ENCODE results near the gene SLC38A2.

The SLC38A2 gene

GRCh38 chr12:46371718-46372543 lies 642 bp downstream of the SLC38A2 start:
- Mint-ChIP-seq H3K9me3 (no peaks in the 10 kb centered on the region), H3K36me3 (peaks cover 34% of the 10 kb centered on the region), H3K27me3 (no peaks in the 10 kb centered on the region), H3K27ac (peak overlapping the region; percentile 99), H3K4me3 (peak overlapping the region; percentile 98), H3K4me1 (peaks cover 52% of the 10 kb centered on the region)

GRCh38 chr12:46370792-46371717 lies 1.5 kb downstream of the SLC38A2 start:
- H3K4me1 Mint-ChIP-seq: peaks cover 58% of the 10 kb centered on the region
- H3K27me3 Mint-ChIP-seq: no peaks in the 10 kb centered on the region
- H3K9me3 Mint-ChIP-seq: no peaks in the 10 kb centered on the region
- H3K4me3 Mint-ChIP-seq: peak overlapping the region; percentile 98
- H3K36me3 Mint-ChIP-seq: peaks cover 35% of the 10 kb centered on the region
- peak overlapping the region; percentile 99 for H3K27ac Mint-ChIP-seq

- no peaks in the 10 kb centered on the region for H3K9me3 Mint-ChIP-seq
- H3K36me3 Mint-ChIP-seq: peaks cover 38% of the 10 kb centered on the region
- peak overlapping the region; percentile 98 for H3K4me3 Mint-ChIP-seq
- H3K27me3 Mint-ChIP-seq: no peaks in the 10 kb centered on the region
- peaks cover 64% of the 10 kb centered on the region for H3K4me1 Mint-ChIP-seq
- peak overlapping the region; percentile 99 for H3K27ac Mint-ChIP-seq
Measured at GRCh38 chr12:46370380-46370734, 2.2 kb downstream of the SLC38A2 start.

GRCh38 chr12:46369474-46370379 lies 2.8 kb downstream of the SLC38A2 start:
- H3K36me3 Mint-ChIP-seq: peaks cover 42% of the 10 kb centered on the region

GRCh38 chr12:46369095-46369473 lies 3.5 kb downstream of the SLC38A2 start:
- Mint-ChIP-seq H3K27ac (peak overlapping the region; percentile 65), H3K4me3 (peak overlapping the region; percentile 98), H3K27me3 (no peaks in the 10 kb centered on the region), H3K9me3 (no peaks in the 10 kb centered on the region), H3K36me3 (peaks cover 45% of the 10 kb centered on the region), H3K4me1 (peaks cover 64% of the 10 kb centered on the region)

More at GRCh38 chr12:46369474-46370379, 2.8 kb downstream of the SLC38A2 start:
- H3K4me1 Mint-ChIP-seq: peaks cover 68% of the 10 kb centered on the region
- peak overlapping the region; percentile 99 for H3K27ac Mint-ChIP-seq
- peak overlapping the region; percentile 98 for H3K4me3 Mint-ChIP-seq
- H3K27me3 Mint-ChIP-seq: no peaks in the 10 kb centered on the region
- no peaks in the 10 kb centered on the region for H3K9me3 Mint-ChIP-seq

GRCh38 chr12:46368684-46369083 lies 3.9 kb downstream of the SLC38A2 start:
- peaks cover 64% of the 10 kb centered on the region for H3K4me1 Mint-ChIP-seq
- H3K4me3 Mint-ChIP-seq: peak overlapping the region; percentile 98
- H3K9me3 Mint-ChIP-seq: no peaks in the 10 kb centered on the region
- H3K27me3 Mint-ChIP-seq: no peaks in the 10 kb centered on the region
- peak overlapping the region; percentile 66 for H3K27ac Mint-ChIP-seq
- H3K36me3 Mint-ChIP-seq: peaks cover 46% of the 10 kb centered on the region

GRCh38 chr12:46368138-46368537 lies 4.4 kb downstream of the SLC38A2 start:
- Mint-ChIP-seq H3K9me3 (no peaks in the 10 kb centered on the region), H3K27me3 (no peaks in the 10 kb centered on the region), H3K36me3 (peaks cover 48% of the 10 kb centered on the region), H3K4me3 (peak overlapping the region; percentile 98), H3K27ac (peak overlapping the region; percentile 66), H3K4me1 (peaks cover 68% of the 10 kb centered on the region)

GRCh38 chr12:46367351-46368029 lies 5.1 kb downstream of the SLC38A2 start:
- Mint-ChIP-seq H3K27ac (peak overlapping the region; percentile 66), H3K27me3 (no peaks in the 10 kb centered on the region), H3K4me3 (peak overlapping the region; percentile 98), H3K36me3 (peaks cover 52% of the 10 kb centered on the region), H3K4me1 (peaks cover 74% of the 10 kb centered on the region), H3K9me3 (no peaks in the 10 kb centered on the region)

- H3K4me3 Mint-ChIP-seq: peak overlapping the region; percentile 98
- H3K9me3 Mint-ChIP-seq: no peaks in the 10 kb centered on the region
- H3K27me3 Mint-ChIP-seq: no peaks in the 10 kb centered on the region
- peak overlapping the region; percentile 30 for H3K27ac Mint-ChIP-seq
- peaks cover 82% of the 10 kb centered on the region for H3K4me1 Mint-ChIP-seq
- H3K36me3 Mint-ChIP-seq: peaks cover 56% of the 10 kb centered on the region
Measured at GRCh38 chr12:46366771-46367170, 5.8 kb downstream of the SLC38A2 start.

- H3K27me3 Mint-ChIP-seq: no peaks in the 10 kb centered on the region
- peak overlapping the region; percentile 39 for H3K4me3 Mint-ChIP-seq
- H3K9me3 Mint-ChIP-seq: no peaks in the 10 kb centered on the region
- H3K27ac Mint-ChIP-seq: peak overlapping the region; percentile 46
- peaks cover 90% of the 10 kb centered on the region for H3K4me1 Mint-ChIP-seq
- peaks cover 56% of the 10 kb centered on the region for H3K36me3 Mint-ChIP-seq
Measured at GRCh38 chr12:46365951-46366379, 6.6 kb downstream of the SLC38A2 start.

GRCh38 chr12:46364777-46365580 lies 7.6 kb downstream of the SLC38A2 start:
- peak overlapping the region; percentile 63 for H3K4me3 Mint-ChIP-seq
- H3K27ac Mint-ChIP-seq: peak overlapping the region; percentile 90
- peaks cover 52% of the 10 kb centered on the region for H3K36me3 Mint-ChIP-seq
- H3K4me1 Mint-ChIP-seq: peaks cover 89% of the 10 kb centered on the region
- H3K27me3 Mint-ChIP-seq: no peaks in the 10 kb centered on the region
- no peaks in the 10 kb centered on the region for H3K9me3 Mint-ChIP-seq

GRCh38 chr12:46364300-46364696 lies 8.3 kb downstream of the SLC38A2 start:
- Mint-ChIP-seq H3K27ac (peak overlapping the region; percentile 35), H3K4me3 (peak overlapping the region; percentile 23), H3K9me3 (no peaks in the 10 kb centered on the region), H3K27me3 (no peaks in the 10 kb centered on the region), H3K4me1 (peaks cover 86% of the 10 kb centered on the region), H3K36me3 (peaks cover 55% of the 10 kb centered on the region)

- Mint-ChIP-seq H3K4me1 (peaks cover 86% of the 10 kb centered on the region), H3K36me3 (peaks cover 57% of the 10 kb centered on the region), H3K4me3 (peak overlapping the region; percentile 23), H3K9me3 (no peaks in the 10 kb centered on the region), H3K27ac (peak overlapping the region; percentile 35), H3K27me3 (no peaks in the 10 kb centered on the region)
Measured at GRCh38 chr12:46363582-46364299, 8.8 kb downstream of the SLC38A2 start.
